GM12875 (cell line): ENCODE data around the gene EYS.

Source experiments
- H3K4me3 ChIP-seq: one replicate; pipeline ENCODE4 v1.5.1; 2011; ENCODE audit warnings: low read depth, low read length, control low read depth
- CTCF ChIP-seq: IDR thresholded peaks from 2 replicates; pipeline ENCODE4 v1.5.1; 2011; ENCODE audit warnings: low read depth, mild to moderate bottlenecking, control low read depth, inconsistent platforms, low read length, moderate library complexity, borderline replicate concordance; ENCODE audit not compliant: insufficient read depth

EYS gene

DNA sequence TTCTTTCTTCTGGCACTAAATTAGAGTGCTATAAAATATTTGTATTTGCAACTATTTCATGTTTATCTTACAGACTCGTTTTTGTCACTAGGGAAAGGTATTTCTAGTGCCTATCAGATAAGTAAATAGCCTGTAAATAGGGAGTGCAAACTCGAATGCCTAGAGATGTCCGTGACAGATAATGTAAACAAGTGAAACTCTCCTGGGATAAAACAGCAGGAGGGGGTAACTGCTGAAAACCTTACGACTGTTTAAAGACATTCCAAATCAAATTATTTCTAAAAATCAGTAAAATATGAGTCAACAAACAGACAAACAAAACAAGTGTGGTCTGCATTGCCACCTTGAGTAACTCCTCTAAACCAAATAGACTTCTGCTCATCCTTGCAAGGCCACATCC, 932.1 kb downstream of the EYS start:
- no peak for TF ChIP-seq CTCF
- no peak overlapping the region for H3K4me3 ChIP-seq

DNA sequence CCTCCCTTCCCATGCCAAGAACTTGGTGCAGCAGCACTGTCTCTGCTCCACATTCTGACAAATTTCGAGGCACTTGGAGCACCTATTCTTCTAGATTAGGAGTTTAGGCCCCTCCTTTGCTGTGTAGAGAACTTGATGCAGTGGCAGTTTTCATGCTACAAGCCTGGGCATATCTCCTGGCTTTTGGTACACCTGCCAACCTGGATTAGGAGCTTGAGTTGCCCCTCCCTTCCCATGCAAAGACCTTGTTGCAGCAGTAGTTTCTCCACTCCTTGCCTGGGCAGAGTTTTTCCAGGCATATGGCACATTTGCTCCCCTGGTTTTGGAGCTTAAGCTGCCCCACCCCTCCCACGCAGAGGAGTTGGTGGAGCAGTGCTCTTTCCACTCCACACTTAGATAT, 956.1 kb downstream of the EYS start:
- no peak overlapping the region for H3K4me3 ChIP-seq
- TF ChIP-seq CTCF, result no peak

- H3K4me3 ChIP-seq, result no peak overlapping the region
- no peak for TF ChIP-seq CTCF
Observed at GRCh38 chr6:64737418-64737817, 969.6 kb downstream of the EYS start.

DNA sequence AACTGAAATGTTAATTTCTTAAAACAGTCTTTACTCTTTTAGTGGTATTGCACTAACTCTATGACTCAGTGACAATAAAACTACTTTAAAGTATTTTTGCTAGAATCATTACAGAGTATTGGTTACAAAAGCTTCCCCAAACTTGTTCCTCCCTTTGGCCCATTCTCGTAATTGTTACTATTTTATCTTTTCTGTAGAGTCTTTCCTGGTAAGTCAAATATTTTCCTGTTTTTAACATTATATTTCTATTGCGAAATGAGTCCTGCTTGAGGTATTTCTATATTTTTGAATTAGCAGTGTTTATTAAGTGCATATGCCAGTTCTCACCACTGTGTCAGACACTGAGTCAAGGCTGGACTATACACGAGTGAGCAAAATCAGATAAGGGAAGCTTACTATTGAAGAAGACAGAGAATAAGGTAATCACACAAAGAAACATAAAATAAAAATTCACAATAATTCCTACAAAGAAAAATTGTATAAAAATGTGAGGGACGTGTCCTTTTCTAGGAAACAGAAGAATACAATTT, 970.5 kb downstream of the EYS start:
- H3K4me3 ChIP-seq, result no peak overlapping the region
- no peak for TF ChIP-seq CTCF

GRCh38 chr6:64733433-64733832, 973.6 kb downstream of the EYS start:
- no peak for TF ChIP-seq CTCF
- H3K4me3 ChIP-seq, result no peak overlapping the region

DNA sequence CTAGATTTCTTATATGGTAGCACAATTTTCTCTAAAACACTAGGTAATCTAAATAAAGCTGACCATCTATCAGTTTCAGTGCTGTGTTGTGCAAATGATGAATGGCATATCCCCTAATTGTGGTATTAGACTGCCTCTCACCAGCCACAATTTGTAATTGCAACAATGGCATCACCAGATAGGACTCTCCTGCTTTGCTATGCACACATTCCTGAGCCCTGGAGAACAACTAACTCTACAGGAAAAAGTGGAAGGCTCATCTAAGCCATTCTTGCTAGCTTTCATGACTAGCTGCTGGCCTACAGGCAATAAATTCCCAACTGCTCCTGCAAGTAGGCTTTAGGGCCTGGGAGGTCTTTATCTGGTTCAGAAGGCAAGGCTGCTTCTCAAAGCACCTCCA, 974.1 kb downstream of the EYS start:
- no peak for TF ChIP-seq CTCF
- no peak overlapping the region for H3K4me3 ChIP-seq

DNA sequence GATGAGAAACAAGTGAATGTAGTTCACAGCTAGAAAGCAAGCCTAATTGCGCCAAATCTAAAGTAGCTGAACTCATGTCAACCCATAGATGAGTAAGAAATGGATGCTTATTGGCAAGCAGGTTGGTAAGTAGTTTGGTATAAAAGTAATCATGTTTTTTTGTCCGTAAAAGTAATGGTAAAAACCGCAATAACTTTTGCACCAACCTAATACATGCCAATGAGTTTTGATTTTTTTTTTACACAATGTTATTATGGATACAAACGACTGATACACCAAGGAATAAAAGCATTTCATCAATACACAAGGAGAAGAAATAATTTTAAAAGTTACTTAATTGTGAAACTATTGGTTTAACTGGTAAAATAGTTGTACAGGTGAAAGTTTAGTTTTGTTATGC, 977.5 kb downstream of the EYS start:
- H3K4me3 ChIP-seq, result no peak overlapping the region
- no peak for TF ChIP-seq CTCF
